H1 (cell line): ENCODE measurements around the gene SEPTIN5.

ENCODE experiments used
- BRCA1 ChIP-seq: IDR thresholded peaks from 2 replicates; pipeline ENCODE4 v1.6.1; 2012; ENCODE audit warnings: low read depth, low read length, improper control_type of control experiment
- CTCF ChIP-seq, 3 experiments: IDR thresholded peaks; 1 replicate in 2 of 3; 2 replicates in 1 of 3; pipeline versions ENCODE4 v1.5.1 to v1.6.1; 2011; ENCODE audit warnings: low read length in 3 of 3, mild to moderate bottlenecking in 3 of 3, inconsistent platforms in 2 of 3, low read depth in 1 of 3, moderate library complexity in 1 of 3; ENCODE audit not compliant: insufficient read depth in 1 of 3; ENCODE audit errors: control extremely low read depth in 1 of 3
- E2F6 ChIP-seq: IDR thresholded peaks from 2 replicates; pipeline ENCODE4 v1.6.1; 2012; ENCODE audit warnings: inconsistent platforms
- EP300 ChIP-seq, 2 experiments: IDR thresholded peaks; 1 replicate in 1 of 2; 2 replicates in 1 of 2; pipeline ENCODE4 v1.6.1; 2011 to 2012; ENCODE audit warnings: low read depth in 2 of 2, low read length in 2 of 2, mild to moderate bottlenecking in 2 of 2, borderline replicate concordance in 1 of 2, inconsistent platforms in 1 of 2, moderate library complexity in 1 of 2
- MAFK ChIP-seq: IDR thresholded peaks from 2 replicates; pipeline ENCODE4 v1.6.1; 2012; ENCODE audit warnings: low read depth, mild to moderate bottlenecking, improper control_type of control experiment, low read length
- POLR2A ChIP-seq, 2 experiments: IDR thresholded peaks; 1 replicate in 1 of 2; 2 replicates in 1 of 2; pipeline ENCODE4 v1.6.1; 2011; ENCODE audit warnings: low read depth in 2 of 2, low read length in 2 of 2, mild to moderate bottlenecking in 2 of 2; ENCODE audit errors: control extremely low read depth in 1 of 2
- POLR2AphosphoS5 ChIP-seq: IDR thresholded peaks from 2 replicates; pipeline ENCODE4 v1.6.1; 2011; ENCODE audit warnings: low read depth, low read length
- RFX5 ChIP-seq: IDR thresholded peaks from 2 replicates; pipeline ENCODE4 v1.6.1; 2011; ENCODE audit warnings: low read depth, low read length, improper control_type of control experiment, borderline replicate concordance
- SIN3A ChIP-seq, 2 experiments: IDR thresholded peaks in 1 of 2; conservative IDR thresholded peaks in 1 of 2; 2 replicates each; pipeline ENCODE4 v1.6.1; 2011 to 2012; ENCODE audit warnings: low read length in 2 of 2, improper control_type of control experiment in 1 of 2, low read depth in 1 of 2, mild to moderate bottlenecking in 1 of 2
- TEAD4 ChIP-seq: IDR thresholded peaks from 2 replicates; pipeline ENCODE4 v1.6.1; 2012; ENCODE audit warnings: low read depth, low read length, inconsistent platforms, mixed read lengths

- TF ChIP-seq EP300 (IDR thresholded peaks at IDR 0.05; ENCODE audit: borderline replicate concordance in 1 of 2, low read depth in 2 of 2, low read length in 2 of 2) (no peak), MAFK (no peak), E2F6 (0 out of 2 replicates have a peak, but pooled peaks have one; percentile 1), SIN3A (conservative IDR thresholded peaks at IDR 0.05 in 1 of 2, IDR thresholded peaks at IDR 0.05 in 1 of 2; ENCODE audit: low read depth in 1 of 2, low read length in 2 of 2) (no peak), RFX5 (no peak), TEAD4 (no peak), POLR2A (IDR thresholded peaks at IDR 0.05; ENCODE audit: control extremely low read depth in 1 of 2, low read depth in 2 of 2, low read length in 2 of 2) (no peak), POLR2AphosphoS5 (no peak), CTCF (IDR thresholded peaks at IDR 0.05; ENCODE audit: control extremely low read depth in 1 of 3, insufficient read depth in 1 of 3, low read depth in 1 of 3, low read length in 3 of 3) (peak in 2 of 3 experiments; percentile 38 to 39; a peak in 3 of 4 replicates), BRCA1 (no peak)
These were observed 42.2 kb downstream of the SEPTIN5 start for GRCh38 chr22:19756288-19757128.
